ENCODE results near the gene BAZ1B.
A peak's percentile ranks its signal among the peaks of the same experiment; 100 is the strongest.
"Not testable (repeated sequence)": the region's sequence is repeated elsewhere in the genome, so short reads cannot be mapped to it uniquely, and the experiment has no call there.

The BAZ1B gene

GRCh38 chr7:73569042-73569608 lies 47.0 kb upstream of the BAZ1B start:
- Histone ChIP-seq H3K9me2 (replicated peaks; ENCODE audit: control insufficient read depth, low read length) (no peaks in the 10 kb centered on the region), H3F3A (ENCODE audit: control insufficient read depth, insufficient read depth) (no peaks in the 10 kb centered on the region), H3K4me2 (ENCODE audit: low read length) (no peak overlapping the region), H4K20me1 (ENCODE audit: control insufficient read depth, insufficient read depth, low read depth, low read length) (no peaks in the 10 kb centered on the region), H3K79me2 (ENCODE audit: control insufficient read depth, low read length) (no peaks in the 10 kb centered on the region), H3K4me3 (ENCODE audit: low read length) (no peak overlapping the region), H3K27me3 (ENCODE audit: control insufficient read depth, low read length) (peaks cover 7% of the 10 kb centered on the region; the same call in 1 of the 2 replicates), H3K9me3 (ENCODE audit: control insufficient read depth, insufficient read depth, low read length) (no peaks in the 10 kb centered on the region), H3K36me3 (ENCODE audit: control insufficient read depth, low read length) (peaks cover 53% of the 10 kb centered on the region), H3K27ac (ENCODE audit: low read depth, low read length) (no peak overlapping the region), H3K4me1 (ENCODE audit: control insufficient read depth, low read length) (peaks cover 5% of the 10 kb centered on the region; the same call in 1 of the 2 replicates)
- TF ChIP-seq CTCF (IDR thresholded peaks at IDR 0.05; ENCODE audit: low read depth, low read length, poor library complexity, severe bottlenecking) (no peak), EZH2phosphoT487 (IDR thresholded peaks at IDR 0.05; ENCODE audit: borderline replicate concordance, low read length) (no peak)

GRCh38 chr7:73567846-73568685 lies 46.0 kb upstream of the BAZ1B start:
- Histone ChIP-seq H4K20me1 (ENCODE audit: control insufficient read depth, insufficient read depth, low read depth, low read length) (no peaks in the 10 kb centered on the region), H3K4me3 (ENCODE audit: low read length) (no peak overlapping the region), H3K4me2 (ENCODE audit: low read length) (no peak overlapping the region), H3K9me3 (ENCODE audit: control insufficient read depth, insufficient read depth, low read length) (no peaks in the 10 kb centered on the region), H3K79me2 (ENCODE audit: control insufficient read depth, low read length) (no peaks in the 10 kb centered on the region), H3K27me3 (ENCODE audit: control insufficient read depth, low read length) (peaks cover 7% of the 10 kb centered on the region; the same call in 1 of the 2 replicates), H3F3A (ENCODE audit: control insufficient read depth, insufficient read depth) (no peaks in the 10 kb centered on the region), H3K9me2 (replicated peaks; ENCODE audit: control insufficient read depth, low read length) (no peaks in the 10 kb centered on the region), H3K27ac (ENCODE audit: low read depth, low read length) (no peak overlapping the region), H3K36me3 (ENCODE audit: control insufficient read depth, low read length) (peaks cover 42% of the 10 kb centered on the region), H3K4me1 (ENCODE audit: control insufficient read depth, low read length) (peaks cover 5% of the 10 kb centered on the region; the same call in 1 of the 2 replicates)
- no peak for TF ChIP-seq EZH2phosphoT487 (IDR thresholded peaks at IDR 0.05; ENCODE audit: borderline replicate concordance, low read length)
- TF ChIP-seq CTCF (IDR thresholded peaks at IDR 0.05; ENCODE audit: low read depth, low read length, poor library complexity, severe bottlenecking): no peak

GRCh38 chr7:73567140-73567539 lies 45.0 kb upstream of the BAZ1B start:
- Histone ChIP-seq H3K27ac (ENCODE audit: low read depth, low read length) (no peak overlapping the region), H3K79me2 (ENCODE audit: control insufficient read depth, low read length) (no peaks in the 10 kb centered on the region), H4K20me1 (ENCODE audit: control insufficient read depth, insufficient read depth, low read depth, low read length) (no peaks in the 10 kb centered on the region), H3K9me2 (replicated peaks; ENCODE audit: control insufficient read depth, low read length) (no peaks in the 10 kb centered on the region), H3K4me2 (ENCODE audit: low read length) (no peak overlapping the region), H3K4me3 (ENCODE audit: low read length) (no peak overlapping the region), H3K36me3 (ENCODE audit: control insufficient read depth, low read length) (peaks cover 33% of the 10 kb centered on the region), H3K27me3 (ENCODE audit: control insufficient read depth, low read length) (peaks cover 7% of the 10 kb centered on the region; the same call in 1 of the 2 replicates), H3K4me1 (ENCODE audit: control insufficient read depth, low read length) (peaks cover 6% of the 10 kb centered on the region), H3K9me3 (ENCODE audit: control insufficient read depth, insufficient read depth, low read length) (no peaks in the 10 kb centered on the region), H3F3A (ENCODE audit: control insufficient read depth, insufficient read depth) (no peaks in the 10 kb centered on the region)
- TF ChIP-seq CTCF (IDR thresholded peaks at IDR 0.05; ENCODE audit: low read depth, low read length, poor library complexity, severe bottlenecking) (no peak), EZH2phosphoT487 (IDR thresholded peaks at IDR 0.05; ENCODE audit: borderline replicate concordance, low read length) (no peak)

GRCh38 chr7:73566431-73566830 lies 44.3 kb upstream of the BAZ1B start:
- H3K4me1 ChIP-seq (ENCODE audit: control insufficient read depth, low read length): peaks cover 11% of the 10 kb centered on the region
- peaks cover 27% of the 10 kb centered on the region for H3K36me3 ChIP-seq (ENCODE audit: control insufficient read depth, low read length)
- not testable (repeated sequence) for H3K27me3 ChIP-seq (ENCODE audit: control insufficient read depth, low read length); H3F3A ChIP-seq (ENCODE audit: control insufficient read depth, insufficient read depth); H3K4me3 ChIP-seq (ENCODE audit: low read length); H3K9me2 ChIP-seq (replicated peaks; ENCODE audit: control insufficient read depth, low read length); H3K79me2 ChIP-seq (ENCODE audit: control insufficient read depth, low read length); H4K20me1 ChIP-seq (ENCODE audit: control insufficient read depth, insufficient read depth, low read depth, low read length); H3K9me3 ChIP-seq (ENCODE audit: control insufficient read depth, insufficient read depth, low read length); H3K27ac ChIP-seq (ENCODE audit: low read depth, low read length)
- peak overlapping the region; percentile 31 for H3K4me2 ChIP-seq (ENCODE audit: low read length)
